GM23248 (cell line): ENCODE data around the gene ALOX5. TPM values are rescaled to one million over a fixed set of nuclear protein-coding genes. Genes with fewer than 3 reads are reported as not detected.
"Not testable (repeated sequence)": the region's sequence is repeated elsewhere in the genome, so short reads cannot be mapped to it uniquely, and the experiment has no call there.

Experiments
- DNase-seq: peaks from one replicate; pipeline ENCODE4 v3.0.0-alpha.2; 2015
- H2AFZ ChIP-seq: fragments of 200-600 bp; sonication (generic); 2 replicates; pipeline ENCODE4 v1.6.1; 2016; ENCODE audit warnings: antibody characterized with exemption
- H3F3A ChIP-seq: fragments of 200-600 bp; sonication (generic); 2 replicates; pipeline ENCODE4 v1.6.1; 2016; ENCODE audit warnings: mild to moderate bottlenecking, antibody characterized with exemption, mixed run types; ENCODE audit not compliant: insufficient read depth
- H3K27ac ChIP-seq: fragments of 200-600 bp; sonication (generic); 2 replicates; pipeline ENCODE4 v1.5.1; 2016; ENCODE audit warnings: mild to moderate bottlenecking
- H3K27me3 ChIP-seq: fragments of 200-600 bp; sonication (generic); replicated peaks from 2 replicates; pipeline ENCODE4 v1.6.1; 2016; ENCODE audit warnings: mild to moderate bottlenecking; ENCODE audit not compliant: insufficient read depth
- H3K36me3 ChIP-seq: fragments of 200-600 bp; sonication (generic); 2 replicates; pipeline ENCODE4 v1.6.1; 2016; ENCODE audit warnings: low read depth, mild to moderate bottlenecking
- H3K4me1 ChIP-seq: fragments of 200-600 bp; sonication (generic); 2 replicates; pipeline ENCODE4 v1.6.1; 2016; ENCODE audit warnings: mild to moderate bottlenecking; ENCODE audit not compliant: insufficient read depth
- H3K4me2 ChIP-seq: fragments of 200-600 bp; sonication (generic); one replicate; pipeline ENCODE4 v1.6.1; 2016; ENCODE audit warnings: mild to moderate bottlenecking; ENCODE audit not compliant: unreplicated experiment
- H3K4me3 ChIP-seq: fragments of 200-600 bp; sonication (generic); 2 replicates; pipeline ENCODE4 v1.5.1; 2016; ENCODE audit warnings: mild to moderate bottlenecking
- H3K79me2 ChIP-seq: fragments of 200-600 bp; sonication (generic); 2 replicates; pipeline ENCODE4 v1.6.1; 2016; ENCODE audit warnings: mild to moderate bottlenecking; ENCODE audit not compliant: insufficient read depth
- H3K9ac ChIP-seq: fragments of 200-600 bp; sonication (generic); 2 replicates; pipeline ENCODE4 v1.6.1; 2016; ENCODE audit warnings: mild to moderate bottlenecking
- H3K9me2 ChIP-seq: fragments of 200-600 bp; sonication (generic); 2 replicates; pipeline ENCODE4 v1.6.1; 2016; ENCODE audit warnings: mixed run types, mild to moderate bottlenecking, moderate library complexity; ENCODE audit not compliant: insufficient read depth
- H3K9me3 ChIP-seq: fragments of 200-600 bp; sonication (generic); one replicate; pipeline ENCODE4 v1.6.1; 2017; ENCODE audit warnings: low read depth
- H4K20me1 ChIP-seq: fragments of 200-600 bp; sonication (generic); 2 replicates; pipeline ENCODE4 v1.6.0; 2016; ENCODE audit not compliant: insufficient read depth
- EZH2 ChIP-seq: fragments of 200-600 bp; sonication (generic); IDR thresholded peaks from 2 replicates; pipeline ENCODE4 v1.6.1; 2018; ENCODE audit warnings: antibody characterized with exemption, mild to moderate bottlenecking; ENCODE audit not compliant: insufficient read depth, poor library complexity, severe bottlenecking
- EZH2phosphoT487 ChIP-seq: fragments of 200-600 bp; sonication (generic); IDR thresholded peaks from 2 replicates; pipeline ENCODE4 v1.6.1; 2018; ENCODE audit warnings: antibody characterized with exemption, moderate library complexity, mild to moderate bottlenecking, low read depth; ENCODE audit not compliant: insufficient read depth
- WGBS, 2 experiments: methylation state at CpG; one replicate each; pipeline ENCODE4 v1.1.6; 2015 to 2017; ENCODE audit warnings: low lambda C conversion rate in 2 of 2, low coverage in 1 of 2; ENCODE audit errors: missing lambda C conversion rate in 2 of 2; 5-methylcytosine and 5-hydroxymethylcytosine counted together
- in situ Hi-C: fragments of 300-500 bp; cut with MboI; formaldehyde crosslinking; loops from 2 replicates; pipeline ENCODE4 v1.15.0; 2020
- polyA plus RNA-seq: library from polyadenylated mRNA; unstranded; fragments of >200 nt; fragmentation: Nextera tagmentation; extraction: Ambion mirVana; gene quantifications from 2 replicates; pipeline ENCODE4 v1.2.1, GENCODE V29; 2016
- total RNA-seq: library from RNA; depleted of rRNA; stranded (reverse); fragments of >200 nt; shearing (Covaris generic); gene quantifications from 2 replicates; pipeline ENCODE4 v1.2.3, GENCODE V29; 2014

The ALOX5 gene
- total and polyA plus RNA-seq, 2 experiments from 2014 or later: not detected

DNA sequence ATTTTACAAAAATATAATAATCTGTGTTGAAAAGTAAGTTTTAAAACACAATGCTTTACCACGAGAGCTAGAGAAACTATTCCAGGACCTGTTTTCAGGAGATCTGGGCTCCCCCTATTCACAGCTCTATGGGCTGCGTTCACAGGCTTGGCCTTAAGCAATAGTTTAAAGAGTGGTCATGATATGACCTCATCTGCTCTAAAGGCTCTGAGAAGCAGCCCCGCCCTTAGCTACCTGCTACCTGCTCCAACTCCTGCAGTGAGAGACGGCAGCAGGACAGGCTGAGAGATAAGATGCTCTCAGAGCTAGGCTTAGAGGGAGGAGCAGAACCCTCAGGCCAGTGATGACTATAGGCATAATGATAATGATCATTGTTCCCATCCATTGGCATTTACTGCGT lies 12.6 kb downstream of the ALOX5 start:
- Histone ChIP-seq H3K9me3 (no peaks in the 10 kb centered on the region), H3K9me2 (no peaks in the 10 kb centered on the region), H3K79me2 (no peaks in the 10 kb centered on the region), H3F3A (no peaks in the 10 kb centered on the region), H3K27ac (no peak overlapping the region), H3K4me2 (no peak overlapping the region), H3K36me3 (no peaks in the 10 kb centered on the region), H3K4me3 (no peak overlapping the region), H3K9ac (no peak overlapping the region), H3K4me1 (no peaks in the 10 kb centered on the region), H2AFZ (no peak overlapping the region), H4K20me1 (no peaks in the 10 kb centered on the region), H3K27me3 (no peaks in the 10 kb centered on the region)
- in situ Hi-C loops: no loop called here
- DNase-seq: no peak
- TF ChIP-seq EZH2phosphoT487 (no peak), EZH2 (no peak)
- WGBS, 2 experiments: 27 to 38% methylated on average over 5 of the region's 5 CpGs

DNA sequence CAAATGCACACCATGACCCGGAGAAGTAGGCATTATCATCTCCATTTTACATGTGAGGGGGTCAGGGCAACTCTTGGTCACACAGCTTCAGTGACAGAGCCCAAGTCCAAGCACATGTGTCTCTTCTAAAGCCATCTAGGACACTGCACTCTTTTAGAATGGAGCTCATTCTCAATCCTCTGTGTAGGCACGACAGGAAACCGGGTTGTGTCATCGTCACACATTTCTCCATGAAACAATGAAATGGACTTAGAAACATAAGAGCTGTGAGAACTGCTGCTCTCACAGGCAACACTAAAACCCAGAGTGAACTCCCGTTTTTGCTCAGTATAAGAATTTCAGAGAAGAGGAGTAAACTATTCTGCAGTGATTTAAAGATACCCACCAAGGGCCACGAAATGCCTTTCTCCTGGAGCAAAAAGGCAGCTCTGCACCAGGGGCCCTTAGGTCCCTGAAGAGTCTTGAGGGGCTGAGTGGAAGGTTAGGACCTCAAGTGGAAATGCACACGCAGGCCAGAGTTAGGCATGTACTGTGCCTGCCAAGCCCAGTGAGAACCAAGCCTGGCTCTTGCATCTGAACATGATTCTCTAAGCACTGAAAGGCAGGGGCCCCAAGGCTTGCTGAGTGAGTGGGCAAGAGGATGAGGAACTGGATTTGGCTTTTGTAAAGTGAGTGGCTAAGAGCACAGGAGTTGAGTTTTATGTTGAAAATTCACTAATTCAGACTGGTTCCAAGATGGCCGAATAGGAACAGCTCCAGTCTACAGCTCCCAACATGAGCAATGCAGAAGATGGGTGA lies 13.3 kb downstream of the ALOX5 start:
- H3K9me3 ChIP-seq: no peaks in the 10 kb centered on the region
- no peaks in the 10 kb centered on the region for H3K9me2 ChIP-seq
- H3K4me3 ChIP-seq: no peak overlapping the region
- no peaks in the 10 kb centered on the region for H3K4me1 ChIP-seq
- no peaks in the 10 kb centered on the region for H3K79me2 ChIP-seq
- no peaks in the 10 kb centered on the region for H3K27me3 ChIP-seq
- in situ Hi-C loops: no loop called here
- H3F3A ChIP-seq: no peaks in the 10 kb centered on the region
- H2AFZ ChIP-seq: no peak overlapping the region
- no peak for TF ChIP-seq EZH2phosphoT487
- no peak for TF ChIP-seq EZH2
- H3K9ac ChIP-seq: no peak overlapping the region
- no peaks in the 10 kb centered on the region for H3K36me3 ChIP-seq
- H4K20me1 ChIP-seq: no peaks in the 10 kb centered on the region
- WGBS, 2 experiments: 14 to 23% methylated on average over 8 of the region's 8 CpGs
- no peak overlapping the region for H3K4me2 ChIP-seq
- H3K27ac ChIP-seq: no peak overlapping the region
- DNase-seq: no peak

DNA sequence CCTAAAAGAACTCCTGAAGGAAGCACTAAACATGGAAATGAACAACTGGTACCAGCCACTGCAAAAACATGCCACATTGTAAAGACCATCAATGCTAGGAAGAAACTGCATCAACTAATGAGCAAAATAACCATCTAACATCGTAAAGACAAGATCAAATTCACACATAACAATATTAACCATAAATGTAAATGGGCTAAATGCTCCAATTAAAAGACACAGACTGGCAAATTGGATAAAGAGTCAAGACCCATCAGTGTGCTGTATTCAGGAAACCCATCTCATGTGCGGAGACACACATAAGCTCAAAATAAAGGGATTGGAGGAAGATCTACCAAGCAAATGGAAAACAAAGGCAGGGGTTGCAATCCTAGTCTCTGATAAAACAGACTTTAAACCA lies 15.7 kb downstream of the ALOX5 start:
- H3K4me3 ChIP-seq, H3K4me2 ChIP-seq, DNase-seq, H3K27me3 ChIP-seq, H3K9me2 ChIP-seq, H3F3A ChIP-seq, H4K20me1 ChIP-seq, H3K27ac ChIP-seq, in situ Hi-C loops, H3K9me3 ChIP-seq, H2AFZ ChIP-seq, H3K36me3 ChIP-seq, H3K4me1 ChIP-seq, H3K9ac ChIP-seq, H3K79me2 ChIP-seq: not testable (repeated sequence)
- 29 to 39% methylated on average over 2 of the region's 2 CpGs for WGBS, 2 experiments

DNA sequence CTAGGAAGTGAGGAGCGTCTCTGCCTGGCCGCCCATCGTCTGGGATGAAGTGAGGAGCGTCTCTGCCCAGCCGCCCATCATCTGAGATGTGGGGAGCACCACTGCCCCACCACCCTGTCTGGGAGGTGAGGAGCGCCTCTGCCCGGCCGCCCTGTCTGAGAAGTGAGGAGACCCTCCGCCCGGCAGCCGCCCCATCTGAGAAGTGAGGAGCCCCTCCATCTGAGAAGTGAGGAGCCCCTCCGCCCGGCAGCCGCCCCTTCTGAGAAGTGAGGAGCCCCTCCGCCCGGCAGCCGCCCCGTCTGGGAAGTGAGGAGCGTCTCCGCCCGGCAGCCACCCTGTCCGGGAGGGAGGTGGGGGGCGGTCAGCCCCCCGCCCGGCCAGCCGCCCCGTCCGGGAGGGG lies 17.6 kb downstream of the ALOX5 start:
- DNase-seq, H2AFZ ChIP-seq, H3K4me1 ChIP-seq, H4K20me1 ChIP-seq, H3K27ac ChIP-seq, H3K79me2 ChIP-seq, H3K9me3 ChIP-seq, H3K4me2 ChIP-seq, H3K9ac ChIP-seq, H3K36me3 ChIP-seq, H3K27me3 ChIP-seq, in situ Hi-C loops, H3F3A ChIP-seq, H3K4me3 ChIP-seq, H3K9me2 ChIP-seq: not testable (repeated sequence)
- 70 to 81% methylated on average over 7 to 17 of the region's 28 CpGs for WGBS, 2 experiments

DNA sequence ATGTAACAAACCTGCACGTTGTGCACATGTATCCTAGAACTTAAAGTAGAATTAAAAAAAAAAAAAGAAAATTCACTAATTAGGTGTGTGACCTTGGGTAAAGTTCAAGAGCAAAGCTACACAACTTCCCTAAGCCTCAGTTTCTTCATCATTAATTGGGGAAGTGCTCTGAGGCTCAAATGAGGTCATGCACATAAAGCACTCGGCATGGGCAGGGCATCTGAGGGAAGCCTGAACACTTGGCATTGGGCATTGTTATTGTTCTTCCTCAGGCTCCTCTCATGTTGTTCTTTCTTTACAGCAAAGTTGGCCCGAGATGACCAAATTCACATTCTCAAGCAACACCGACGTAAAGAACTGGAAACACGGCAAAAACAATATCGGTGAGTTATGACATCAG lies 21.5 kb downstream of the ALOX5 start:
- no peak overlapping the region for H3K4me3 ChIP-seq
- no peak overlapping the region for H3K27ac ChIP-seq
- TF ChIP-seq EZH2 (no peak), EZH2phosphoT487 (no peak)
- H3K9me2 ChIP-seq: no peaks in the 10 kb centered on the region
- no peak for DNase-seq
- in situ Hi-C loops: no loop called here
- no peaks in the 10 kb centered on the region for H3K9me3 ChIP-seq
- no peaks in the 10 kb centered on the region for H3K4me1 ChIP-seq
- H3K27me3 ChIP-seq: no peaks in the 10 kb centered on the region
- no peaks in the 10 kb centered on the region for H4K20me1 ChIP-seq
- no peaks in the 10 kb centered on the region for H3F3A ChIP-seq
- H3K9ac ChIP-seq: no peak overlapping the region
- 81 to 82% methylated on average over 7 of the region's 7 CpGs for WGBS, 2 experiments
- no peak overlapping the region for H3K4me2 ChIP-seq
- no peaks in the 10 kb centered on the region for H3K36me3 ChIP-seq
- H3K79me2 ChIP-seq: no peaks in the 10 kb centered on the region
- H2AFZ ChIP-seq: no peak overlapping the region
